Esophagus (tissue), 2 donors: ENCODE measurements around the gene PLEKHG4B. TPM values are rescaled to one million over a fixed set of nuclear protein-coding genes. Genes with fewer than 3 reads are reported as not detected.

Source experiments
- H3K27ac ChIP-seq, 2 donors: one replicate each; pipeline ENCODE4 v1.5.1; 2013; ENCODE audit warnings: low read depth in 2 of 2, mild to moderate bottlenecking in 2 of 2, inconsistent platforms in 1 of 2, low read length in 1 of 2, moderate library complexity in 1 of 2
- H3K27me3 ChIP-seq, 2 donors: one replicate each; pipeline ENCODE4 v1.6.1; 2013; ENCODE audit warnings: low read length in 2 of 2, control low read depth in 1 of 2, mild to moderate bottlenecking in 1 of 2; ENCODE audit not compliant: insufficient read depth in 2 of 2, control insufficient read depth in 1 of 2
- H3K36me3 ChIP-seq, 2 donors: one replicate each; pipeline ENCODE4 v1.6.1; 2013; ENCODE audit warnings: low read length in 1 of 2; ENCODE audit not compliant: control insufficient read depth in 2 of 2, insufficient read depth in 2 of 2
- H3K4me1 ChIP-seq, 2 donors: one replicate each; pipeline ENCODE4 v1.6.1; 2013; ENCODE audit warnings: low read length in 1 of 2; ENCODE audit not compliant: control insufficient read depth in 2 of 2, insufficient read depth in 2 of 2
- H3K4me3 ChIP-seq, 2 donors: one replicate each; pipeline ENCODE4 v1.5.1; 2013; ENCODE audit warnings: low read length in 2 of 2, mild to moderate bottlenecking in 2 of 2, low read depth in 1 of 2, moderate library complexity in 1 of 2
- H3K9me3 ChIP-seq, 2 donors: one replicate each; pipeline ENCODE4 v1.6.1; 2013; ENCODE audit warnings: mild to moderate bottlenecking in 2 of 2, low read depth in 1 of 2, low read length in 1 of 2, moderate library complexity in 1 of 2; ENCODE audit not compliant: control insufficient read depth in 2 of 2, insufficient read depth in 1 of 2
- WGBS, 2 donors: extraction: QIAGEN DNeasy Blood & Tissue Kit; methylation state at CpG; one replicate each; pipeline ENCODE4 v1.1.7; 2013; 5-methylcytosine and 5-hydroxymethylcytosine counted together
- polyA plus RNA-seq, 2 donors: library from polyadenylated mRNA; stranded (reverse); fragments of 200-250 nt; gene quantifications; one replicate each; pipeline ENCODE4 v1.2.3, GENCODE V29; 2013
- donor health status: healthy with polysubstance abuse.
- donor health status: Bipolar disorder and iron deficiency.

The PLEKHG4B gene
- polyA plus RNA-seq, 2 donors, result 0.16 to 0.53 TPM

DNA sequence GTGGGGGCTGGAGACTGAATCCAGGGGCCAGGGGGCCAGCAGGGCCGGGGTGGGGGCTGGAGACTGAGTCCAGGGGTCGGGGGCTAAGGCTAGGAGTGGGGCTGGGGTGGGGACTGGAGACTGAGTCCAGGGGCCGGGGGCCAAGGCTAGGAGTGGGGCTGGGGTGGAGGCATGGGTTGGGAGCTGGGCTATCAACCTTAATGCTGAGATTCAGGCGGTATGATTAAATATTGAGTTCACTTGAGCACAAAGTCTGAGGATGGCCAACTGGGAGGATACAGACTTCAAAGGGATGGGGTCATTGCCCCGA, 82.3 kb downstream of the PLEKHG4B start:
- Histone ChIP-seq H3K4me3 (no peak overlapping the region), H3K36me3 (no peaks in the 10 kb centered on the region), H3K9me3 (no peaks in the 10 kb centered on the region), H3K4me1 (no peaks in the 10 kb centered on the region), H3K27me3 (no peaks in the 10 kb centered on the region), H3K27ac (no peak overlapping the region)
- 83 to 84% methylated on average over 5 of the region's 5 CpGs for WGBS, 2 donors

DNA sequence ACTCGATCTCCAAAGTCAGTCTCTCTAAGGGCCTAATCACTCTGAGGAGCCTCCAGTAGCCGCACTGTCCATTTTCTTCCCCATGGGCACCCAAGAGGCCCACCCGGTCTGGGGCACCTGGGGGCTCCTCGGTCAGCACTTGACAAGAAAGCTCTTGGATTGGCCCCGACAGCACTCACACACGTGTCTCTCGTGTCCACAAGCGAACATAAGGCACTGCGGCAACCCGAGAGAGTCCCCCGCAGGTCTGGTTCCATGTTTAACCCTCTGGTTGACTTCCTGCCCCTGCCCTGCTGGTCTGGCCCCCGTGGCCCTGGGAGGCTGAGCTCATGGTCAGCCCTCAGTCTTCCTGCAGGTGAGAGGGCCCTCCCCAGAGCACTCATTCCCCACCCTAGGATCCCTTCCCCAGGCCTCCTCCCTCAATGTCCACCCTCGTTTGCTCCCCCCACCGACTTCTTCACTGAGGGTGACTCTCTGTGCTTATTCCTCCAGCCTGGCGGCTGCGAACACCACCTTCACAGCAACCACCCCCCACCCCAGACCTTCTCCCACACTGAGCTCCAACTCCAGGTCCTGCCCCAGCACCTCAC, 83.0 kb downstream of the PLEKHG4B start:
- H3K27me3 ChIP-seq, result no peaks in the 10 kb centered on the region
- WGBS, 2 donors, result 85 to 90% methylated on average over 16 of the region's 16 CpGs
- peaks cover 0 to 2% of the 10 kb centered on the region in 2 donors for H3K4me1 ChIP-seq
- no peaks in the 10 kb centered on the region for H3K36me3 ChIP-seq
- H3K9me3 ChIP-seq, result no peaks in the 10 kb centered on the region
- no peak overlapping the region for H3K27ac ChIP-seq
- no peak overlapping the region for H3K4me3 ChIP-seq

DNA sequence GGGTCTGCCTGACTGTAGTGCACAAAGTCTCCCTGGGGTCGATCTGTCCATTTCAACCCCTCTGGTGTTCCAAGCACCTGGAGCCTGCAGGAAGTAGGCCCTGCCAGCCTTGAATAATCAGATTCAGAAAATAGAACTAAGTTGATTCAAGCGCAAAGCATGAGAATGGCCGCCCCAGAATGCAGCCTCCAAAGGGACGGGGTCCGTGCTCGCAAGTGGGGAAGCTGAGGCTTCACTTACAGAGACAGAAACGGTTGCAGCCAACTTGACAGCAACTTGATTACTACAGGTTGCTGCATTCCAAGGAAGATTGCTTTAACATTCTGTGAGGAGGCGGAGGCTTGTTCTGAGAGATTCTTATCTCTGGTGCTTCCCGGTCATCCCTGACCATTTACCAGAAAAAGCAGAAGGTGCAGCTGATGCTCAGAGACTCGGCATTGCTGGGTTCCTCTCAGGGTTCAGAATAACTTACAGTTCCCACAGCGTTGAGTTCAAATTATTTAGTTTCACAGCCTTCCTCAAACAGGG, 84.4 kb downstream of the PLEKHG4B start:
- Histone ChIP-seq H3K4me1 (peaks cover 0 to 2% of the 10 kb centered on the region in 2 donors), H3K9me3 (no peaks in the 10 kb centered on the region), H3K27me3 (no peaks in the 10 kb centered on the region), H3K27ac (no peak overlapping the region), H3K36me3 (no peaks in the 10 kb centered on the region), H3K4me3 (no peak overlapping the region)
- WGBS, 2 donors, result 79 to 84% methylated on average over 11 of the region's 11 CpGs

DNA sequence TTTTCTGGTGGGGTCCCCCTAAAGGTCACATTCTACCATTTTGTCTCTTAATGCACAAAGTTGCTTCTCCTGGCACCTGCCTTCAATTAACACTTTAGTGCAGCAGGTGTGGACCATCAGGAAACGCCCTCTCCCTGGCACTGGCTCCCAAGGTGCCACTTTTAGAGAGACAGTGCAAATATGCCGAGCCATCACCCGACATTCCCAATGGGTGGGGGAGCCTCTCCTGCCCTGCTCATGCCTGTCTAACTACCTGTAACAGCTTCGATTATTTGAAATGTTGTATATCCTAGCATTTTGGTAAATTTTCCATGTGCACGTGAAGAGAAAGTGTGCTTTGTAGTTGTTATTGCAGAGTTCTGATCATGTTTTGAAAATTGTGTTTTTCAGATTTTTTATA, 86.1 kb downstream of the PLEKHG4B start:
- WGBS, 2 donors, result 75 to 80% methylated on average over 5 of the region's 5 CpGs
- H3K4me3 ChIP-seq, result no peak overlapping the region

DNA sequence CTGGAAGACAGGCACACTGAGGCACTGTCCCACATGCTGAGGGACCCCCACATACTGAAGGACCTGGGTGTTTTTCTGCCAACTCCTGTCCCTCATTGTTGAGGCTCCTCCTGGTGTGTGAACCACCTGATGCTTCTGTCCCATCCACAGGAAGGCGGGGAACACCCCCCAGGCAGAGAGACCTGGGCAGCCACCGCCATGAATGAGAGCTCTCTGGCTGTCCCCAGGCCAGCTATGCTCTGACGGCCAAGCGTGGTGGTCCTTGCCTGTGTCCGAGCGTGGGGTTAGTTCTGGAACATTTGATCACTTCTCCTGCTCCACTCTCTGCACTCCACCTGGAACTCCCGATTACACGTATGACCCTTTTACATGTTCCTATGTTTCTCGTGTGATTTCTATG, 87.4 kb downstream of the PLEKHG4B start:
- no peaks in the 10 kb centered on the region for H3K36me3 ChIP-seq
- no peaks in the 10 kb centered on the region for H3K9me3 ChIP-seq
- no peak overlapping the region for H3K4me3 ChIP-seq
- H3K27ac ChIP-seq, result no peak overlapping the region
- no peaks in the 10 kb centered on the region for H3K27me3 ChIP-seq
- WGBS, 2 donors, result 86 to 90% methylated on average over 9 of the region's 9 CpGs
- peaks cover 0 to 2% of the 10 kb centered on the region in 2 donors for H3K4me1 ChIP-seq

More for the DNA sequence above, 86.1 kb downstream of the PLEKHG4B start:
- H3K27ac ChIP-seq, result no peak overlapping the region
- H3K36me3 ChIP-seq, result no peaks in the 10 kb centered on the region
- no peaks in the 10 kb centered on the region for H3K9me3 ChIP-seq
- peaks cover 0 to 2% of the 10 kb centered on the region in 2 donors for H3K4me1 ChIP-seq
- H3K27me3 ChIP-seq, result no peaks in the 10 kb centered on the region

DNA sequence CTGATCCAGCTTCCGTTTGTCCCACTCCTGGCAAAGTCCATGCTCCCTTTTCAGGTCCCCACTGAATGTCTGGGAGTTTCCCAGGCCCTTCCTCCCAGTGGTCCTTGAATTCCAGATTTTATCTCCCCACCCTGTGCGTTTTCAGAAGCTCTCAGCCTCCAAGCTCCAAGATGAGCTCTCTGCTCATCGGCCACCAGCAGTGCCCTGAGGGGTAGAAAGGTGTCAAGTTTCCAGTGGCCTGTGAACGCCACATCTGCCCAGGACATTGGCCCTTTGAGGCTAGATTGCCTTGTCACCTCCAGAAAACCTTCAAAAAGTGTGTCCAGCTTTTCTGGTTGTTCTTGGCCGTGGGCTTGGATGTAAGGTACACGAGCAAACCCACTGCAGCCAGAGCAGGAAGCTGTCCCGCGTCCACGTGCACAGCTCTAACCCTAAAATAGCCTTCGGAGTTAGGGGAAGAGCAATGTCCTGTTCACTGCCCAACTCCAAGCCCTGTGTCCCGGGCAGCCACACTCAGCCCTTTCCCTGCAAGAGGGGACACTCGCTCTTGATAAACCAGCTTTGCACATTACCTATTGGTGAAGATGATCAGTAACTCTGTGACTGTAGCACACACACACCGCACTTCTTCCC, 88.4 kb downstream of the PLEKHG4B start:
- 73 to 81% methylated on average over 13 of the region's 13 CpGs for WGBS, 2 donors

DNA sequence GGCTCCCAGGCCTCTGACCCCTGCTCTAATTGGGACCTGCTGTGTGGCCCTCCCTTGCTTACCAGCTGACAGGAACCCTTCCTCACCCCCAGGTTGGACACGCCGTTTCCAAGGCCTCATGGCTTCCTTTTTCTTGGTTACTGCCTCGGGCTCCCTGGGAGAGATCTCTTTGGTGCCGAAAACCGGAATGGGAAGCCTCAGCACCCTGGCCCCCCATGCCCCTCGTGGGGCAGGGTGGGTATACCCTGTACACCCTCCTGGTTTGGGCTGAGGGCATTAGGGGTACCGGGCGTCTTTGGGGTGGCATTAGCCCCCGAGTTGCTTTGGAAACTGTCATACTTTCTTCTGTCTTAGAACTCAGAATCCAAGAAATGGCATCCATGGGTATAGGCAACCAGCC, 89.2 kb downstream of the PLEKHG4B start:
- 88 to 93% methylated on average over 9 of the region's 9 CpGs for WGBS, 2 donors
- Histone ChIP-seq H3K36me3 (no peaks in the 10 kb centered on the region), H3K4me1 (peaks cover 0 to 2% of the 10 kb centered on the region in 2 donors), H3K9me3 (no peaks in the 10 kb centered on the region), H3K27ac (no peak overlapping the region), H3K4me3 (no peak overlapping the region), H3K27me3 (no peaks in the 10 kb centered on the region)

More for the DNA sequence above, 88.4 kb downstream of the PLEKHG4B start:
- no peaks in the 10 kb centered on the region for H3K9me3 ChIP-seq
- H3K4me1 ChIP-seq, result peaks cover 0 to 2% of the 10 kb centered on the region in 2 donors
- H3K27me3 ChIP-seq, result no peaks in the 10 kb centered on the region
- H3K36me3 ChIP-seq, result no peaks in the 10 kb centered on the region
- no peak overlapping the region for H3K4me3 ChIP-seq
- H3K27ac ChIP-seq, result no peak overlapping the region

DNA sequence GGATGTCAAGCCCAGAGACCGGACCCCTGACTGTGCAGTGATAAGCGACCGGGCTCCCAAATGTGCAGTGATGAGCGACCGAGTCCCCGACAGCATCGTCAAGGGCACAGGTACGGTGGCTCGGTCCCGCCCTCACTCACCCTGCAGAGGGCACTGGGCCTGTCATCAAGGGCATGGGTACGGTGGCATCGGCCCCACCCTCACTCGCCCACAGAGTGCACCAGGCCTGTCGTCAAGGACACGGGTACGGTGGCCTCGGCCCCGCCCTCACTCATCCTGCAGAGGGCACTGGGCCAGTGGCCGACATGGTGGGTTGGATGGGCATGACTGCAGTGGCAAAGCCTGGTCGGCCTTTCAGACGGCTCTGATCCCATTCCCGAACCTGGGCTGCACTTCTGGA, 89.6 kb downstream of the PLEKHG4B start:
- 88 to 90% methylated on average over 22 of the region's 22 CpGs for WGBS, 2 donors
- Histone ChIP-seq H3K4me1 (peaks cover 0 to 2% of the 10 kb centered on the region in 2 donors), H3K27ac (no peak overlapping the region), H3K4me3 (no peak overlapping the region), H3K9me3 (no peaks in the 10 kb centered on the region), H3K36me3 (no peaks in the 10 kb centered on the region), H3K27me3 (no peaks in the 10 kb centered on the region)

DNA sequence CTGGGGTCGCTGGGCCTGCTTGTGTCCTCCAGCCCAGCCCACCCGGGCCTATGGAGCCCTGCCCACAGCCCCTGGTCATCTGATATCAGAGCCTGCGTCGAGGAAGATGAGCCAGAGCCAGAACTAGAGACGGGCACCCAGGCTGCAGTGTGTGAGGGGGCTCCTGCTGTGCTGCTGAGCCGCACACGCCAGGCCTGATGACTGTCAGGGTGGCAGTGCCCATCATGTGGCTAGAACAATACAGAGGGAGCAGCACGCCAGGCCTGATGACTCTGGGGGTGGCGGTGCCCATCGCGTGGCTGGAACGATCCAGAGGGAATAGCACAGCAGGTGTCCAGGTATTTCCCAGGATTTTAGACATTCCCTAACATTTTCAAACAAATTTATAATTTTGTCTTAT, 90.2 kb downstream of the PLEKHG4B start:
- no peaks in the 10 kb centered on the region for H3K9me3 ChIP-seq
- H3K4me3 ChIP-seq, result no peak overlapping the region
- no peaks in the 10 kb centered on the region for H3K36me3 ChIP-seq
- 95% methylated on average over 12 of the region's 12 CpGs for WGBS, 2 donors
- no peaks in the 10 kb centered on the region for H3K27me3 ChIP-seq
- no peak overlapping the region for H3K27ac ChIP-seq
- peaks cover 0 to 2% of the 10 kb centered on the region in 2 donors for H3K4me1 ChIP-seq

DNA sequence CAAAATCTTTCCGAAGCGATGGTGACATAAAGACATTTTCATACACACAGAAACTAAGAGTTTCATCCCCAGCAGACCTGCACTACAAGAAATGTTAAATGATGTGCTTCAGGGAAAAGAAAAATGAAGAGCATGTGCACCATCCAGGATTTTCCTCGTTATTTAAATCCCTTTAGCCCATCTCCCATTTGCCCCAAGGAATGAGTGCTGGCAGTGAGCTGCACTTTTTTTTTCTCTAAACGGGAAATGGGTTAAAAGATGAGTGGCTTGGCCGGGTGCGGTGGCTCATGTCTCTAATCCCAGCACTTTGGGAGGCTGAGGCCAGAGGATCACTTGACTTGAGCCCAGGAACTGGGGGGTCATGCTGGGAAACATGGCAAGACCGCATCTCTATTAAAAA, 92.5 kb downstream of the PLEKHG4B start:
- no peak overlapping the region for H3K27ac ChIP-seq

More for the DNA sequence above, 92.5 kb downstream of the PLEKHG4B start:
- WGBS, 2 donors, result 45 to 71% methylated on average over 7 of the region's 7 CpGs
- H3K4me3 ChIP-seq, result no peak overlapping the region
- no peaks in the 10 kb centered on the region for H3K36me3 ChIP-seq
- H3K9me3 ChIP-seq, result no peaks in the 10 kb centered on the region
- no peaks in the 10 kb centered on the region for H3K27me3 ChIP-seq
- H3K4me1 ChIP-seq, result peaks cover under 1 to 2% of the 10 kb centered on the region in 2 donors
